Measurements from ENCODE around the gene ACMSD. TPM values are rescaled to one million over a fixed set of nuclear protein-coding genes. Genes with fewer than 3 reads are reported as not detected.
"Not testable (repeated sequence)": the region's sequence is repeated elsewhere in the genome, so short reads cannot be mapped to it uniquely, and the experiment has no call there.

The ACMSD gene
- total RNA-seq, 2 experiments from 2014 or later, result not detected

- Histone ChIP-seq H3K4me2 (ENCODE audit: low read length) (no peak overlapping the region), H3K27ac (ENCODE audit: low read depth, low read length, poor library complexity, severe bottlenecking) (no peak overlapping the region), H3K4me3 (ENCODE audit: low read depth, low read length, poor library complexity, severe bottlenecking) (no peak overlapping the region), H3K9me2 (ENCODE audit: insufficient read depth, low read length) (no peaks in the 10 kb centered on the region), H3K9me3 (ENCODE audit: low read length) (no peaks in the 10 kb centered on the region), H3K4me1 (ENCODE audit: insufficient read depth, low read length, poor library complexity, severe bottlenecking) (no peaks in the 10 kb centered on the region), H3K79me2 (ENCODE audit: insufficient read depth, low read depth, low read length) (no peaks in the 10 kb centered on the region), H3K36me3 (ENCODE audit: insufficient read depth, low read length) (no peaks in the 10 kb centered on the region), H2AFZ (ENCODE audit: low read length) (no peak overlapping the region), H4K20me1 (ENCODE audit: insufficient read depth, low read length) (no peaks in the 10 kb centered on the region)
- TF ChIP-seq EZH2phosphoT487 (IDR thresholded peaks at IDR 0.05; ENCODE audit: borderline replicate concordance, low read depth, low read length), result no peak
- TF ChIP-seq CTCF (conservative IDR thresholded peaks at IDR 0.05; ENCODE audit: low read length), result no peak
- intact Hi-C loops (cut with micrococcal nuclease; ENCODE audit: unreplicated experiment), result no loop called here
- no peak for DNase-seq (ENCODE audit: low spot score)
- ChIA-PET POLR2A (interaction anchor here (0.7 to 1.2 kb wide), 3 partner anchors 9 to 222 kb away, joined by 3 to 4 read pairs (median 3); no protein-coding TSS in a partner anchor), CTCF (ENCODE audit: unreplicated experiment) (interaction anchor here (0.7 kb wide), 1 partner anchor 9 kb away, joined by 3 read pairs; no protein-coding TSS in a partner anchor)
- no TSS peak for BruUV-seq (replicated peaks)
These were observed 38.5 kb upstream of the ACMSD start for GRCh38 chr2:134799936-134800335.

GRCh38 chr2:134800341-134800740 lies 38.1 kb upstream of the ACMSD start:
- ChIA-PET POLR2A (interaction anchor here (0.5 to 1.2 kb wide), 5 partner anchors 9 to 264 kb away, joined by 3 to 4 read pairs (median 3); no protein-coding TSS in a partner anchor), CTCF (ENCODE audit: unreplicated experiment) (interaction anchor here (0.7 kb wide), 1 partner anchor 10 kb away, joined by 3 read pairs; no protein-coding TSS in a partner anchor)
- BruUV-seq (replicated peaks), result no TSS peak

GRCh38 chr2:134803609-134804405 lies 34.6 kb upstream of the ACMSD start:
- H4K20me1 ChIP-seq (ENCODE audit: insufficient read depth, low read length); H3K27ac ChIP-seq (ENCODE audit: low read depth, low read length, poor library complexity, severe bottlenecking); H3K9me2 ChIP-seq (ENCODE audit: insufficient read depth, low read length); H3K4me3 ChIP-seq (ENCODE audit: low read depth, low read length, poor library complexity, severe bottlenecking); H3K4me1 ChIP-seq (ENCODE audit: insufficient read depth, low read length, poor library complexity, severe bottlenecking); CTCF ChIA-PET (ENCODE audit: unreplicated experiment); BruUV-seq (replicated peaks); H3K36me3 ChIP-seq (ENCODE audit: insufficient read depth, low read length); H3K9me3 ChIP-seq (ENCODE audit: low read length); intact Hi-C loops (cut with micrococcal nuclease; ENCODE audit: unreplicated experiment); H3K79me2 ChIP-seq (ENCODE audit: insufficient read depth, low read depth, low read length); DNase-seq (ENCODE audit: low spot score); POLR2A ChIA-PET; H2AFZ ChIP-seq (ENCODE audit: low read length); H3K4me2 ChIP-seq (ENCODE audit: low read length): not testable (repeated sequence)

More at GRCh38 chr2:134800341-134800740, 38.1 kb upstream of the ACMSD start:
- H4K20me1 ChIP-seq (ENCODE audit: insufficient read depth, low read length), result no peaks in the 10 kb centered on the region
- no peak overlapping the region for H3K4me3 ChIP-seq (ENCODE audit: low read depth, low read length, poor library complexity, severe bottlenecking)
- H3K4me2 ChIP-seq (ENCODE audit: low read length), result no peak overlapping the region
- intact Hi-C loops (cut with micrococcal nuclease; ENCODE audit: unreplicated experiment), result no loop called here
- TF ChIP-seq CTCF (conservative IDR thresholded peaks at IDR 0.05; ENCODE audit: low read length) (no peak), EZH2phosphoT487 (IDR thresholded peaks at IDR 0.05; ENCODE audit: borderline replicate concordance, low read depth, low read length) (no peak)
- no peak overlapping the region for H2AFZ ChIP-seq (ENCODE audit: low read length)
- no peak overlapping the region for H3K27ac ChIP-seq (ENCODE audit: low read depth, low read length, poor library complexity, severe bottlenecking)
- no peaks in the 10 kb centered on the region for H3K36me3 ChIP-seq (ENCODE audit: insufficient read depth, low read length)
- H3K9me2 ChIP-seq (ENCODE audit: insufficient read depth, low read length), result no peaks in the 10 kb centered on the region
- DNase-seq (ENCODE audit: low spot score), result no peak
- H3K9me3 ChIP-seq (ENCODE audit: low read length), result no peaks in the 10 kb centered on the region
- no peaks in the 10 kb centered on the region for H3K79me2 ChIP-seq (ENCODE audit: insufficient read depth, low read depth, low read length)
- no peaks in the 10 kb centered on the region for H3K4me1 ChIP-seq (ENCODE audit: insufficient read depth, low read length, poor library complexity, severe bottlenecking)

All from OCI-LY7 (cell line).